Stimulated activated CD8-positive, alpha-beta memory T cell treated with anti-CD3 and anti-CD28 coated beads, Interleukin-7, amount 100 ng/mL, for 4 hours (primary cell): Measurements from ENCODE around the gene FST.

ENCODE experiments used
- DNase-seq, 2 donors: peaks; one replicate each; pipeline ENCODE4 v3.0.0-alpha.2; 2020; ENCODE audit warnings: low read depth in 2 of 2

The FST gene

GRCh38 chr5:53480416-53481158, at the start of gene FST:
TSS of gene FST (plus strand) at chr5:53480629. CDS start at chr5:53480792, 163 bp downstream.
- DNase-seq = no peak

GRCh38 chr5:53431665-53432064, 48.8 kb upstream of the FST start:
- no peak for DNase-seq

GRCh38 chr5:53433026-53433425, 47.4 kb upstream of the FST start:
- DNase-seq = no peak

GRCh38 chr5:53434541-53434940, 45.9 kb upstream of the FST start:
- no peak for DNase-seq

- DNase-seq = no peak
Measured at GRCh38 chr5:53436480-53437191, 43.8 kb upstream of the FST start.

- DNase-seq = no peak
Measured at GRCh38 chr5:53438079-53438478, 42.4 kb upstream of the FST start.

- DNase-seq = no peak
Measured at GRCh38 chr5:53438486-53439472, 41.6 kb upstream of the FST start.

GRCh38 chr5:53442961-53443360, 37.5 kb upstream of the FST start:
- no peak for DNase-seq

GRCh38 chr5:53445569-53445968, 34.9 kb upstream of the FST start:
- DNase-seq = no peak

GRCh38 chr5:53446908-53447307, 33.5 kb upstream of the FST start:
- DNase-seq = no peak

- no peak for DNase-seq
Measured at GRCh38 chr5:53448851-53449250, 31.6 kb upstream of the FST start.

- DNase-seq = no peak
Measured at GRCh38 chr5:53453898-53454718, 26.3 kb upstream of the FST start.

GRCh38 chr5:53454719-53455000, 25.8 kb upstream of the FST start:
- DNase-seq = no peak

- no peak for DNase-seq
Measured at GRCh38 chr5:53456366-53456765, 24.1 kb upstream of the FST start.

- DNase-seq = no peak
Measured at GRCh38 chr5:53463909-53464621, 16.4 kb upstream of the FST start.

GRCh38 chr5:53464722-53465121, 15.7 kb upstream of the FST start:
- no peak for DNase-seq

- no peak for DNase-seq
Measured at GRCh38 chr5:53469946-53470687, 10.3 kb upstream of the FST start.

- no peak for DNase-seq
Measured at GRCh38 chr5:53472279-53472678, 8.2 kb upstream of the FST start.

GRCh38 chr5:53472720-53473510, 7.5 kb upstream of the FST start:
- DNase-seq = no peak
